Dedifferentiated amniotic fluid mesenchymal stem cell (primary cell): Measurements from ENCODE around the gene TFCP2L1.

Experiments
- DNase-seq: peaks from one replicate; pipeline ENCODE4 v3.0.0-alpha.2; 2016; ENCODE audit errors: extremely low spot score

Gene TFCP2L1

GRCh38 chr2:121266543-121267106 is 18.4 kb downstream of the TFCP2L1 start:
- no peak for DNase-seq

GRCh38 chr2:121263996-121264715 is 20.8 kb downstream of the TFCP2L1 start:
- DNase-seq, result no peak

GRCh38 chr2:121260370-121261154 is 24.4 kb downstream of the TFCP2L1 start:
- DNase-seq, result no peak

- DNase-seq, result no peak
Measured at GRCh38 chr2:121258051-121258450, 27.0 kb downstream of the TFCP2L1 start.

GRCh38 chr2:121257480-121257840 is 27.5 kb downstream of the TFCP2L1 start:
- no peak for DNase-seq

- DNase-seq, result no peak
Measured at GRCh38 chr2:121256720-121257479, 28.1 kb downstream of the TFCP2L1 start.

GRCh38 chr2:121255358-121255757 is 29.6 kb downstream of the TFCP2L1 start:
- no peak for DNase-seq

- no peak for DNase-seq
Measured at GRCh38 chr2:121254748-121255147, 30.3 kb downstream of the TFCP2L1 start.

GRCh38 chr2:121253674-121254240 is 31.2 kb downstream of the TFCP2L1 start:
- DNase-seq, result no peak

- DNase-seq, result no peak
Measured at GRCh38 chr2:121253021-121253673, 31.9 kb downstream of the TFCP2L1 start.

- DNase-seq, result no peak
Measured at GRCh38 chr2:121251497-121251896, 33.5 kb downstream of the TFCP2L1 start.

GRCh38 chr2:121248766-121249343 is 36.1 kb downstream of the TFCP2L1 start:
- no peak for DNase-seq

- DNase-seq, result no peak
Measured at GRCh38 chr2:121247971-121248370, 37.0 kb downstream of the TFCP2L1 start.

- no peak for DNase-seq
Measured at GRCh38 chr2:121247534-121247933, 37.5 kb downstream of the TFCP2L1 start.

GRCh38 chr2:121246704-121247255 is 38.2 kb downstream of the TFCP2L1 start:
- DNase-seq, result no peak

- no peak for DNase-seq
Measured at GRCh38 chr2:121245913-121246312, 39.1 kb downstream of the TFCP2L1 start.

GRCh38 chr2:121245120-121245820 is 39.7 kb downstream of the TFCP2L1 start:
- no peak for DNase-seq

- DNase-seq, result no peak
Measured at GRCh38 chr2:121244616-121245015, 40.4 kb downstream of the TFCP2L1 start.

GRCh38 chr2:121243821-121244460 is 41.1 kb downstream of the TFCP2L1 start:
- DNase-seq, result no peak

- no peak for DNase-seq
Measured at GRCh38 chr2:121242976-121243375, 42.0 kb downstream of the TFCP2L1 start.
